ENCODE data around the gene DLL1.

The DLL1 gene

DNA sequence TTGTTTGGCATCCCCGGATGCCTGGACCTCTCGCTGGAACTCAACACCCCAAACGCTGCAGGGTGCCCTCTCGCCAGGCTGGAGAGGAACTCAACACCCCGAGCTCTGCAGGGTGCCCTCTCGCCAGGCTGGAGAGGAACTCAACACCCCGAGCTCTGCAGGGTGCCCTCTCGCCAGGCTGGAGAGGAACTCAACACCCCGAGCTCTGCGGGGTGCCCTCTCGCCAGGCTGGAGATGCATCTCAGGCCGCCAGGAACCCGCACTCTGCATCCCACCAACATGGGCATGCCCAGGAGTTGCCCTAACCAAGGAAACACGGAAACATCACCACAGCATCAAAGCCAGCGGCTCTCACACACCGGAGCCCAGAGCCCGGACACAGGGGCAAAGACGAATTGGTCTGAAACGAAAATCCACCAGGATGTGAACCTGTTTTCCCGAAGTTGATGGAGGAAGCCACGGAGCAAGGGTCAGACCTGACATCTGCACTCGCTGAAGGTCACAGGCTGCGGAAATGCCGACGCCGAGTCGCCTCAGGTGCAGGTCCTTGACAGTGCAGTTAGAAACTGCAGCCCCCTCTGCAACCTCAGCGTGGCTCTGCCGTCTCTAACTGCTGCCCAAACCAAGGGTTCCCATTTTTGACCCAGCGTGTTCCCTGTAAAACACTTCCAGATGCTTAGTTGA, 37.5 kb downstream of the DLL1 start:
- TF ChIP-seq EZH2phosphoT487 (IDR thresholded peaks at IDR 0.05; ENCODE audit: low read depth) = no peak
- TF ChIP-seq, protein P1, sequence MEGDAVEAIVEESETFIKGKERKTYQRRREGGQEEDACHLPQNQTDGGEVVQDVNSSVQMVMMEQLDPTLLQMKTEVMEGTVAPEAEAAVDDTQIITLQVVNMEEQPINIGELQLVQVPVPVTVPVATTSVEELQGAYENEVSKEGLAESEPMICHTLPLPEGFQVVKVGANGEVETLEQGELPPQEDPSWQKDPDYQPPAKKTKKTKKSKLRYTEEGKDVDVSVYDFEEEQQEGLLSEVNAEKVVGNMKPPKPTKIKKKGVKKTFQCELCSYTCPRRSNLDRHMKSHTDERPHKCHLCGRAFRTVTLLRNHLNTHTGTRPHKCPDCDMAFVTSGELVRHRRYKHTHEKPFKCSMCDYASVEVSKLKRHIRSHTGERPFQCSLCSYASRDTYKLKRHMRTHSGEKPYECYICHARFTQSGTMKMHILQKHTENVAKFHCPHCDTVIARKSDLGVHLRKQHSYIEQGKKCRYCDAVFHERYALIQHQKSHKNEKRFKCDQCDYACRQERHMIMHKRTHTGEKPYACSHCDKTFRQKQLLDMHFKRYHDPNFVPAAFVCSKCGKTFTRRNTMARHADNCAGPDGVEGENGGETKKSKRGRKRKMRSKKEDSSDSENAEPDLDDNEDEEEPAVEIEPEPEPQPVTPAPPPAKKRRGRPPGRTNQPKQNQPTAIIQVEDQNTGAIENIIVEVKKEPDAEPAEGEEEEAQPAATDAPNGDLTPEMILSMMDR (IDR thresholded peaks at IDR 0.05; ENCODE audit: low read depth, low read length) = no peak
- H3K36me3 ChIP-seq (replicated peaks; ENCODE audit: low read depth, low read length) = no peaks in the 10 kb centered on the region

DNA sequence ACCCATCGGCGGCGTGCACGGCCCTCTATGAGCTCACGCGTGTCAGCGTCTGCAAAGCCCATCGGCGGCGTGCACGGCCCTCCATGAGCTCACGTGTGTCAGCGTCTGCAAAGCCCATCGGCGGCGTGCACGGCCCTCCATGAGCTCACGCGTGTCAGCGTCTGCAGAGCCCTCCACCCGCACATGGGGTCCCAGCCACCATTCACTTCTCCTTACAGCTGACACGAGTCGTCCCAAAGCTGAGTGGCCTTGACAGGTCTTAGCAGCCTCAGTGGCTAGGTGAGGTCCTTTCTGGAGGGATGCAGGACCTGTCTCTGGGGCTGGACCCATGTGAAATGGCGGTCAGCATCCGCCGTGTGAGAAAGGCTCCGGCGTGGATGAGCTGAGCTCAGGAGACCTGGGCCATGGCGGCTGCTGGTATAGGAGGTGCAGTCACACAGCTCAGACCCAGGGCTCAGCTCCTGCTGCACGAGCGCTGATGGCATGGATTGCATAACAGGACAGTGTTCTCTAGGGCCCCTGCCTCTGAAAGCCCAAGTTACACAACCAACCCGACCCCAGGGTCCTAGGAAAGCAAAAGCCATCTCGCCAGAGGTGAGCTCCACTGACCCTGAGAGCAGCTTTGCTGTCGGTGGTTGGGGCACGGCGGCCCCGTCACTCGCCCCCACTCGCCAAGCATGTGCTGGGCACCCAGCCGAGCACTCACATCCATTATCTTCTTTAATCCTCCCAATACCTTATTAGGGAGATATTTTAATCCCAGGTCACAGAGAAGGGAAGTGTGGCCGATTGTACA, 38.9 kb downstream of the DLL1 start:
- H3K27me3 ChIP-seq (ENCODE audit: low read depth, low read length) = no peaks in the 10 kb centered on the region
- no peak overlapping the region for H3K27ac ChIP-seq (ENCODE audit: low read length)
- no peak overlapping the region for H2AFZ ChIP-seq (ENCODE audit: low read depth, low read length)
- no peak overlapping the region for H3K9ac ChIP-seq (ENCODE audit: low read length)
- H3K79me2 ChIP-seq (ENCODE audit: low read length) = no peaks in the 10 kb centered on the region
- no peaks in the 10 kb centered on the region for H3K4me1 ChIP-seq (ENCODE audit: low read length)
- no peak overlapping the region for H3K4me3 ChIP-seq (ENCODE audit: low read length)
- no peaks in the 10 kb centered on the region for H4K20me1 ChIP-seq (ENCODE audit: insufficient read depth, low read length)
- no peak for TF ChIP-seq EZH2phosphoT487 (IDR thresholded peaks at IDR 0.05; ENCODE audit: low read depth)
- TF ChIP-seq, protein P1 (IDR thresholded peaks at IDR 0.05; ENCODE audit: low read depth, low read length) = no peak
- no peaks in the 10 kb centered on the region for H3K36me3 ChIP-seq (replicated peaks; ENCODE audit: low read depth, low read length)
- no peaks in the 10 kb centered on the region for H3K9me3 ChIP-seq (ENCODE audit: insufficient read depth, low read length)
- H3K4me2 ChIP-seq (ENCODE audit: low read length) = no peak overlapping the region

More for the DNA sequence above, 37.5 kb downstream of the DLL1 start:
- Histone ChIP-seq H3K79me2 (ENCODE audit: low read length) (no peaks in the 10 kb centered on the region), H3K9me3 (ENCODE audit: insufficient read depth, low read length) (no peaks in the 10 kb centered on the region), H3K4me3 (ENCODE audit: low read length) (no peak overlapping the region), H3K4me1 (ENCODE audit: low read length) (no peaks in the 10 kb centered on the region), H3K4me2 (ENCODE audit: low read length) (no peak overlapping the region), H3K27me3 (ENCODE audit: low read depth, low read length) (no peaks in the 10 kb centered on the region), H3K9ac (ENCODE audit: low read length) (no peak overlapping the region), H3K27ac (ENCODE audit: low read length) (no peak overlapping the region), H2AFZ (ENCODE audit: low read depth, low read length) (no peak overlapping the region), H4K20me1 (ENCODE audit: insufficient read depth, low read length) (no peaks in the 10 kb centered on the region)

DNA sequence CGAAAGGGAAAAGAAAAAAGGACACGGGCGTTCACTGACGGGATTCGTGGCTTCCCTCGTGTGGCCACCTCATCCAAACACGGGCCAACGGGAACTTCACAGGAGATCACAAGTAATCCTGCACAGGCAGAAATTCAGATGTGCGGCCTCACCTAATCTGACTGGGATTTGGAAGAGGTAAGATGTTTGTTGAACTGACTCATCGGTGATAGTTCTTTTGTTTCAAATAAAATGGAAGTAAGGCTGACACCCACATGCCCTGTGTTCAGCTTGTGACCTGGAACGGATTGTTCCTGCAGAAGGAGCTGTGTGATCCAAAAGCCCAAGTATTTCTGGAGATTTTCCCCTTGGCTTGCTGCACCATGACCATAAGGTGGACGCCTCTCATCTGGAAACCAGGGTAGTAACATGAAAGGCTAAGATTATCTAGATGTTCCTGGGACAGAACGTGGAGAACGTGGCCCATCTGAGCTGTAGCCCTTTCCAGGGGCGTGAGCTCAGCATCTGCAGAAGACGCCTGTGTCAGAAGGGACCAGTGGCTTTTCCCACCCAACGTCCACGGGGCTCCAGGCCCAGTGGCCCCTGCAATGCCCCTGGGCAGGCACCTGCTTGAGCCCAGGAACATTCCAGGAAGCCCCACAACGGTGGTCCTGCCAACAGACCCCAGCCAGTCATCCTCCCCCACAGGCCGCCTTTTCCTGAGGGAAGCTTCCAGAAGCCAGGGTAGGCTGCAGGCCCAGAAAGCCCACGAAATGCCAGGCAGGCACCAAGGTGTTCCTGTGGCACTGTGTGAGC, 39.7 kb downstream of the DLL1 start:
- H3K4me1 ChIP-seq (ENCODE audit: low read length) = no peaks in the 10 kb centered on the region
- H3K27me3 ChIP-seq (ENCODE audit: low read depth, low read length) = no peaks in the 10 kb centered on the region
- H3K27ac ChIP-seq (ENCODE audit: low read length) = no peak overlapping the region
- no peaks in the 10 kb centered on the region for H3K9me3 ChIP-seq (ENCODE audit: insufficient read depth, low read length)
- no peak overlapping the region for H2AFZ ChIP-seq (ENCODE audit: low read depth, low read length)
- H4K20me1 ChIP-seq (ENCODE audit: insufficient read depth, low read length) = no peaks in the 10 kb centered on the region
- H3K4me3 ChIP-seq (ENCODE audit: low read length) = no peak overlapping the region
- no peaks in the 10 kb centered on the region for H3K36me3 ChIP-seq (replicated peaks; ENCODE audit: low read depth, low read length)
- no peaks in the 10 kb centered on the region for H3K79me2 ChIP-seq (ENCODE audit: low read length)
- H3K9ac ChIP-seq (ENCODE audit: low read length) = no peak overlapping the region
- TF ChIP-seq, protein P1 (IDR thresholded peaks at IDR 0.05; ENCODE audit: low read depth, low read length) = no peak
- TF ChIP-seq EZH2phosphoT487 (IDR thresholded peaks at IDR 0.05; ENCODE audit: low read depth) = no peak
- H3K4me2 ChIP-seq (ENCODE audit: low read length) = no peak overlapping the region

DNA sequence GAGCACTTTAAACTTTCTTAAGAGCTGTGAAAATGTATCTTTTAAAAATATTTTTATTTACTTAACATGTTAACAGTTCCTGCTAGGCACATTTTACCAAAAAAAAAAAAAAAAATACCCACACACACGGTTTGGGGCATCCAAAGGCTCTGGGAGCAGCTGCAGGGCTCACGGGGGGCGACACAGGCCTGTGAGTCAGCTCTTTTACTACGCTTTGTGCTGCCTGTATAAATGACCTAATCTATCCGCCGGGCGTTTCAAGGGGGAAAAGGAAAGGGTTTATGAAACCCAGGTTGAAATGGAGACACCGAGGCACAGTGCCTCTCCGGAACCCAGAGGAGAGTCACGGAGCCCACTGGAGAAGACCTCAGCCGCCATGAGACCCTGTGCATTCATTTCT, 40.4 kb downstream of the DLL1 start:
- Histone ChIP-seq H3K79me2 (ENCODE audit: low read length) (no peaks in the 10 kb centered on the region), H3K4me1 (ENCODE audit: low read length) (no peaks in the 10 kb centered on the region), H3K4me2 (ENCODE audit: low read length) (no peak overlapping the region), H3K27me3 (ENCODE audit: low read depth, low read length) (no peaks in the 10 kb centered on the region), H3K9ac (ENCODE audit: low read length) (no peak overlapping the region), H4K20me1 (ENCODE audit: insufficient read depth, low read length) (no peaks in the 10 kb centered on the region), H3K9me3 (ENCODE audit: insufficient read depth, low read length) (no peaks in the 10 kb centered on the region), H3K4me3 (ENCODE audit: low read length) (no peak overlapping the region), H2AFZ (ENCODE audit: low read depth, low read length) (no peak overlapping the region), H3K27ac (ENCODE audit: low read length) (no peak overlapping the region), H3K36me3 (replicated peaks; ENCODE audit: low read depth, low read length) (no peaks in the 10 kb centered on the region)
- no peak for TF ChIP-seq EZH2phosphoT487 (IDR thresholded peaks at IDR 0.05; ENCODE audit: low read depth)
- TF ChIP-seq, protein P1 (IDR thresholded peaks at IDR 0.05; ENCODE audit: low read depth, low read length) = no peak

Data from OCI-LY3 (cell line).